Keratinocyte (primary cell): ENCODE data around the gene TARS3. TPM values are rescaled to one million over a fixed set of nuclear protein-coding genes. Genes with fewer than 3 reads are reported as not detected.
"Not testable (repeated sequence)": the region's sequence is repeated elsewhere in the genome, so short reads cannot be mapped to it uniquely, and the experiment has no call there.

Experiments used
- DNase-seq: peaks from one replicate; pipeline ENCODE4 v3.0.0-alpha.2; 2011; ENCODE audit warnings: low read depth, missing footprints, low spot score
- FAIRE-seq: peaks from 2 replicates; lab custom pipeline; 2011; peaks lifted over from hg19 to GRCh38; lab: Jason Lieb, UNC
- H2AFZ ChIP-seq: 2 replicates; pipeline ENCODE4 v1.6.0; 2012; ENCODE audit warnings: low read length, control low read depth, inconsistent platforms; ENCODE audit not compliant: control insufficient read depth
- H3K27ac ChIP-seq: 2 replicates; pipeline ENCODE4 v1.5.1; 2011; ENCODE audit warnings: low read length; ENCODE audit not compliant: control insufficient read depth, insufficient read depth
- H3K27me3 ChIP-seq: 3 replicates; pipeline ENCODE4 v1.6.0; 2011; ENCODE audit warnings: low read length; ENCODE audit not compliant: control insufficient read depth, insufficient read depth; ENCODE audit errors: extremely low read depth
- H3K36me3 ChIP-seq, 2 experiments: 2 replicates in 1 of 2; 3 replicates in 1 of 2; pipeline ENCODE4 v1.5.1; 2011; ENCODE audit warnings: low read length in 2 of 2, mild to moderate bottlenecking in 1 of 2; ENCODE audit not compliant: control insufficient read depth in 2 of 2, insufficient read depth in 2 of 2; ENCODE audit errors: extremely low read depth in 1 of 2
- H3K4me1 ChIP-seq: 3 replicates; pipeline ENCODE4 v1.5.1; 2011; ENCODE audit warnings: low read length; ENCODE audit not compliant: control insufficient read depth, insufficient read depth; ENCODE audit errors: extremely low read depth
- H3K4me2 ChIP-seq: 3 replicates; pipeline ENCODE4 v1.6.0; 2011; ENCODE audit warnings: low read depth, low read length; ENCODE audit not compliant: control insufficient read depth, insufficient read depth; ENCODE audit errors: extremely low read depth
- H3K4me3 ChIP-seq, 3 experiments: fragments of 200-600 bp in 1 of 3; sonication (generic) in 1 of 3; 2 replicates in 2 of 3; 3 replicates in 1 of 3; pipeline ENCODE4 v1.5.1; 2011 to 2016; ENCODE audit warnings: low read length in 3 of 3, mild to moderate bottlenecking in 3 of 3, control low read depth in 2 of 3, inconsistent platforms in 1 of 3, low read depth in 1 of 3, mixed read lengths in 1 of 3, mixed run types in 1 of 3, moderate library complexity in 1 of 3; ENCODE audit not compliant: control insufficient read depth in 2 of 3, insufficient read depth in 2 of 3; ENCODE audit errors: extremely low read depth in 1 of 3
- H3K79me2 ChIP-seq: 2 replicates; pipeline ENCODE4 v1.6.0; 2012; ENCODE audit warnings: low read length; ENCODE audit not compliant: control insufficient read depth, insufficient read depth
- H3K9ac ChIP-seq: 3 replicates; pipeline ENCODE4 v1.6.0; 2011; ENCODE audit warnings: low read length; ENCODE audit not compliant: control insufficient read depth, insufficient read depth; ENCODE audit errors: extremely low read depth
- H3K9me1 ChIP-seq: 3 replicates; pipeline ENCODE4 v1.6.0; 2011; ENCODE audit warnings: low read length; ENCODE audit not compliant: control insufficient read depth, insufficient read depth; ENCODE audit errors: extremely low read depth
- H3K9me3 ChIP-seq: 2 replicates; pipeline ENCODE4 v1.5.1; 2012; ENCODE audit warnings: low read depth, low read length; ENCODE audit not compliant: control insufficient read depth
- H4K20me1 ChIP-seq: 3 replicates; pipeline ENCODE4 v1.6.0; 2011; ENCODE audit warnings: low read length; ENCODE audit not compliant: control insufficient read depth, insufficient read depth; ENCODE audit errors: extremely low read depth
- EZH2 ChIP-seq: IDR thresholded peaks from one replicate; pipeline ENCODE4 v1.6.1; 2012; ENCODE audit warnings: inconsistent platforms, mild to moderate bottlenecking, low read length, moderate library complexity
- dilution Hi-C: fragments of 300-500 bp; cut with MboI; formaldehyde crosslinking; loops from one replicate; pipeline ENCODE4 v1.7.0; 2020; ENCODE audit warnings: low sequenced_read_pairs; ENCODE audit not compliant: extremely low pct_ligation_motif_present
- polyA plus RNA-seq, 5 experiments: library from polyadenylated mRNA; depleted of rRNA in 3 of 5; stranded (reverse) in 3 of 5; stranded (forward) in 1 of 5; unstranded in 1 of 5; fragments of >200 nt; gene quantifications; 1 replicate in 1 of 5; 2 replicates in 3 of 5; 3 replicates in 1 of 5; pipeline versions ENCODE4 v1.2.1 to v1.2.3, GENCODE V29; 2011 to 2012; ENCODE audit warnings: missing spikeins in 2 of 5, low read depth in 1 of 5, low replicate concordance in 1 of 5
- TF ChIP-seq, protein P1 (sequence below), 3 experiments: IDR thresholded peaks in 1 of 3; conservative IDR thresholded peaks in 1 of 3; optimal IDR thresholded peaks in 1 of 3; 2 replicates in 2 of 3; 3 replicates in 1 of 3; pipeline versions ENCODE3 to v1.5.1; 2011; ENCODE audit warnings: low read length in 3 of 3, mild to moderate bottlenecking in 3 of 3, moderate library complexity in 2 of 3, control low read depth in 1 of 3, inconsistent platforms in 1 of 3; ENCODE audit not compliant: insufficient read depth in 2 of 3; ENCODE audit errors: extremely low read depth in 1 of 3

The TARS3 gene
- polyA plus RNA-seq, 1 donor (not counting 4 experiments of a cell fraction or from before 2014, with no cell fraction given): 3.9 TPM

DNA sequence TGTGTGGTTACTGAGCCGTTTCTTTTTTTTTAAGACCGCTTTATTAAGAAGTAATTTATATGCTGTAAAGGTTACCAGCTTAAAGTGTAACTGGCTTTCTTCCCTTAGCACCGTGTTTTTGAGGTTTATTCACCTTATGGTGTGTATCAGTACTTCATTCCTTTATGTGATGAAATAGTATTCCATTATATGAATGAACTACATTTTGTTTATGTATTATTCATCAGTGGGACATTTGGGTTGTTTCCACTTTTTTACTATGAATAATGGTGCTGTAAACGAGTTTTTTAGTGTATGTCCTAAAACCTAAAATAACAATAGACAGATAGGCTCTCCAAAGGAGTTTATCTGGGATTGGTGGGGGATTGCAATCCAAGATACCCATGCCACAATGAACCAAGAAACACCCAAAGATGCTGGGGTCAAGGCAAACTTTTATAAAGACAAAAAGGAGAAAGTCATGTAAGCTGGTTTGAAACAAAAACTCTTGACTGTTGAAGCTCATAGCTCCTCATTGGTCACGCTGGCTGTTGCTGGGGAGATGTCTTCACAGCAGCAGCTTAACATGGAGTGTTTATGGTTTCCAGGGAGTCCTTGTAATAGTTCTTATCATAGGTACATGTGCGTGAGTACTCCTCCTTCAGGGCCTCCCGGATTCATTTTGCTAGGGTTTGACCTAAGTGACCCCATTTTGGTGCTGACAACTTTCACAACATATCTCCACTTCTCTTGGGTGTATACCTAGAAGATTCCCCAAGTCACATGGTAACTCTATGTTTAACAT is 88.1 kb downstream of the TARS3 start:
- Histone ChIP-seq H3K27me3 (no peaks in the 10 kb centered on the region), H3K4me1 (peaks cover 16% of the 10 kb centered on the region), H3K79me2 (no peaks in the 10 kb centered on the region), H3K4me2 (no peak overlapping the region), H4K20me1 (no peaks in the 10 kb centered on the region), H3K9me3 (no peaks in the 10 kb centered on the region), H3K9ac (no peak overlapping the region), H2AFZ (no peak overlapping the region), H3K36me3 (peaks cover 7 to 11% of the 10 kb centered on the region in 2 experiments), H3K4me3 (no peak overlapping the region), H3K9me1 (no peaks in the 10 kb centered on the region), H3K27ac (no peak overlapping the region)
- dilution Hi-C loops: no loop called here
- DNase-seq (no peak), FAIRE-seq (peak; percentile 44)
- TF ChIP-seq EZH2: no peak
- TF ChIP-seq, protein P1, sequence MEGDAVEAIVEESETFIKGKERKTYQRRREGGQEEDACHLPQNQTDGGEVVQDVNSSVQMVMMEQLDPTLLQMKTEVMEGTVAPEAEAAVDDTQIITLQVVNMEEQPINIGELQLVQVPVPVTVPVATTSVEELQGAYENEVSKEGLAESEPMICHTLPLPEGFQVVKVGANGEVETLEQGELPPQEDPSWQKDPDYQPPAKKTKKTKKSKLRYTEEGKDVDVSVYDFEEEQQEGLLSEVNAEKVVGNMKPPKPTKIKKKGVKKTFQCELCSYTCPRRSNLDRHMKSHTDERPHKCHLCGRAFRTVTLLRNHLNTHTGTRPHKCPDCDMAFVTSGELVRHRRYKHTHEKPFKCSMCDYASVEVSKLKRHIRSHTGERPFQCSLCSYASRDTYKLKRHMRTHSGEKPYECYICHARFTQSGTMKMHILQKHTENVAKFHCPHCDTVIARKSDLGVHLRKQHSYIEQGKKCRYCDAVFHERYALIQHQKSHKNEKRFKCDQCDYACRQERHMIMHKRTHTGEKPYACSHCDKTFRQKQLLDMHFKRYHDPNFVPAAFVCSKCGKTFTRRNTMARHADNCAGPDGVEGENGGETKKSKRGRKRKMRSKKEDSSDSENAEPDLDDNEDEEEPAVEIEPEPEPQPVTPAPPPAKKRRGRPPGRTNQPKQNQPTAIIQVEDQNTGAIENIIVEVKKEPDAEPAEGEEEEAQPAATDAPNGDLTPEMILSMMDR (optimal IDR thresholded peaks at IDR 0.05 in 1 of 3, IDR thresholded peaks at IDR 0.05 in 1 of 3, conservative IDR thresholded peaks at IDR 0.05 in 1 of 3; ENCODE audit: extremely low read depth in 1 of 3, insufficient read depth in 2 of 3, low read length in 3 of 3): no peak

DNA sequence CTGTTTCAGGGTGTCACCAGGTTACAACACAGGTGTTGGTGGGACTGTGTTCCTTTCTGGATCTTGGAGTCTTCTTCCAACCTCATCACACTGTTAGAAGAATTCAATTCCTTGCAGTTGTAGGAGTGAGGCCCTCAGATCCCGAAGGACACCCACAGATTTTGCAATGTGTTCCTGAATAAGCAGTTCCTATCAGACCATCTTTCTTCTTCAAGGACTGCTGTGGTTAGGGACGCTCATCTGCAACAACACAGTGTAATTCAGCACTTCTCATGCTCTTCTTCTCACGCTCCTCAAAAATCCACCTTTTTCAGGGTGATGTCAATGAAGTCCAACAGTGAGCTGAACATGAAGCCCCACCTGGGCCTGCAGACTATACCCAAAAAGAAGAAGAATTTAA is 90.9 kb downstream of the TARS3 start:
- no peak for FAIRE-seq
- Histone ChIP-seq H3K4me1 (peaks cover 13% of the 10 kb centered on the region), H3K9ac (no peak overlapping the region), H3K79me2 (no peaks in the 10 kb centered on the region), H4K20me1 (no peaks in the 10 kb centered on the region), H3K9me1 (no peaks in the 10 kb centered on the region), H3K9me3 (no peaks in the 10 kb centered on the region), H3K4me2 (no peak overlapping the region), H3K27me3 (no peaks in the 10 kb centered on the region), H3K36me3 (no peaks in the 10 kb centered on the region), H3K4me3 (no peak overlapping the region), H2AFZ (no peak overlapping the region), H3K27ac (no peak overlapping the region)
- TF ChIP-seq EZH2: no peak
- TF ChIP-seq, protein P1 (optimal IDR thresholded peaks at IDR 0.05 in 1 of 3, IDR thresholded peaks at IDR 0.05 in 1 of 3, conservative IDR thresholded peaks at IDR 0.05 in 1 of 3; ENCODE audit: extremely low read depth in 1 of 3, insufficient read depth in 2 of 3, low read length in 3 of 3): no peak
- dilution Hi-C loops: no loop called here
- DNase-seq: no peak

DNA sequence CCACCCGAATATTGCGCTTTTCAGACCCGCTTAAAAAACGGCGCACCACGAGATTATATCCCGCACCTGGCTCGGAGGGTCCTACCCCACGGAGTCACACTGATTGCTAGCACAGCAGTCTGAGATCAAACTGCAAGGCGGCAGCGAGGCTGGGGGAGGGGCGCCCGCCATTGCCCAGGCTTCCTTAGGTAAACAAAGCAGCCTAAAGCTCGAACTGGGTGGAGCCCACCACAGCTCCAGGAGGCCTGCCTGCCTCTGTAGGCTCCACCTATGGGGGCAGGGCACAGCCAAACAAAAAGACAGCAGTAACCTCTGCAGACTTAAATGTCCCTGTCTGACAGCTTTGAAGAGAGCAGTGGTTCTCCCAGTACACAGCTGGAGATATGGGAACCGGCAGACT is 97.5 kb downstream of the TARS3 start:
- H4K20me1 ChIP-seq, H3K4me1 ChIP-seq, DNase-seq, dilution Hi-C loops, H3K4me2 ChIP-seq, FAIRE-seq, H2AFZ ChIP-seq, H3K79me2 ChIP-seq, H3K9me1 ChIP-seq, H3K9me3 ChIP-seq, H3K9ac ChIP-seq, H3K36me3 ChIP-seq, H3K27ac ChIP-seq, H3K27me3 ChIP-seq, H3K4me3 ChIP-seq: not testable (repeated sequence)
